ENCODE data around the gene CLRN3.

DNA sequence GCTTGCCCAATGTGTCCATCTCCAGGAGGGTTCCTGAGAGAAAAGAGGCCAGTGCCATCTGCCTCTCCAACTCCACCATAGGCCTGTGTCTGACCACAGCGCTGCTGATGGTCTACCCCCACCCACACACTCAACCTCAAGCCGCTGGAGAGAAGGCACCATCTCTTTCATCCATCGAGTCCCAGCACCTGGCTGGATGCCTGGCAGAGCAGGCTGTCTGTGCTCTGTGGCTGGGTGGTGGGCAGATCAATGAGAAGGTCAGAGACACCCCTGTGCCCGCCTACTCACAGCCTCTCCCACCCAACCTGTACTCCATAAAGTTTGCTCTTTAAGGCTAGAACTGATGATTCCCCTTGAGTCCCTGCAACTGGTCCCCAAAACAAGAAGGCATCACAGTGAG, 58.0 kb downstream of the CLRN3 start:
- TF ChIP-seq, protein P1, sequence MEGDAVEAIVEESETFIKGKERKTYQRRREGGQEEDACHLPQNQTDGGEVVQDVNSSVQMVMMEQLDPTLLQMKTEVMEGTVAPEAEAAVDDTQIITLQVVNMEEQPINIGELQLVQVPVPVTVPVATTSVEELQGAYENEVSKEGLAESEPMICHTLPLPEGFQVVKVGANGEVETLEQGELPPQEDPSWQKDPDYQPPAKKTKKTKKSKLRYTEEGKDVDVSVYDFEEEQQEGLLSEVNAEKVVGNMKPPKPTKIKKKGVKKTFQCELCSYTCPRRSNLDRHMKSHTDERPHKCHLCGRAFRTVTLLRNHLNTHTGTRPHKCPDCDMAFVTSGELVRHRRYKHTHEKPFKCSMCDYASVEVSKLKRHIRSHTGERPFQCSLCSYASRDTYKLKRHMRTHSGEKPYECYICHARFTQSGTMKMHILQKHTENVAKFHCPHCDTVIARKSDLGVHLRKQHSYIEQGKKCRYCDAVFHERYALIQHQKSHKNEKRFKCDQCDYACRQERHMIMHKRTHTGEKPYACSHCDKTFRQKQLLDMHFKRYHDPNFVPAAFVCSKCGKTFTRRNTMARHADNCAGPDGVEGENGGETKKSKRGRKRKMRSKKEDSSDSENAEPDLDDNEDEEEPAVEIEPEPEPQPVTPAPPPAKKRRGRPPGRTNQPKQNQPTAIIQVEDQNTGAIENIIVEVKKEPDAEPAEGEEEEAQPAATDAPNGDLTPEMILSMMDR (conservative IDR thresholded peaks at IDR 0.05; ENCODE audit: low read length): no peak
- no peak for TF ChIP-seq EZH2phosphoT487 (IDR thresholded peaks at IDR 0.05; ENCODE audit: borderline replicate concordance)

Measured in Loucy (cell line).